GM23338 (cell line): Measurements from ENCODE around the gene IFNL3. TPM values are rescaled to one million over a fixed set of nuclear protein-coding genes. Genes with fewer than 3 reads are reported as not detected.
"Not testable (repeated sequence)": the region's sequence is repeated elsewhere in the genome, so short reads cannot be mapped to it uniquely, and the experiment has no call there.

Experiments used
- ATAC-seq: fragments of 200-7000 bp; cut with Tn5 transposase; 3 replicates; pipeline ENCODE4 v1.9.1; 2020
- DNase-seq: peaks from one replicate; pipeline ENCODE4 v3.0.0-alpha.2; 2015; ENCODE audit warnings: low spot score
- H2AFZ ChIP-seq: fragments of 200-600 bp; sonication (generic); 2 replicates; pipeline ENCODE4 v1.8.0; 2016; ENCODE audit warnings: antibody characterized with exemption, mild to moderate bottlenecking, moderate library complexity
- H3F3A ChIP-seq: fragments of 200-600 bp; sonication (generic); replicated peaks from 2 replicates; pipeline ENCODE4 v1.8.0; 2017; ENCODE audit warnings: antibody characterized with exemption, mixed run types, low read depth
- H3K27ac ChIP-seq: fragments of 200-600 bp; sonication (generic); 2 replicates; pipeline ENCODE4 v1.6.1; 2016; ENCODE audit warnings: low read depth
- H3K27me3 ChIP-seq: fragments of 200-600 bp; sonication (generic); 2 replicates; pipeline ENCODE4 v1.8.0; 2016; ENCODE audit warnings: mild to moderate bottlenecking, mixed run types, moderate library complexity; ENCODE audit not compliant: insufficient read depth
- H3K36me3 ChIP-seq: fragments of 200-600 bp; sonication (generic); 2 replicates; pipeline ENCODE4 v1.8.0; 2016; ENCODE audit warnings: mild to moderate bottlenecking; ENCODE audit not compliant: insufficient read depth
- H3K4me1 ChIP-seq: fragments of 200-600 bp; sonication (generic); 2 replicates; pipeline ENCODE4 v1.8.0; 2016; ENCODE audit warnings: mild to moderate bottlenecking, moderate library complexity; ENCODE audit not compliant: insufficient read depth
- H3K4me2 ChIP-seq: fragments of 200-600 bp; sonication (generic); 2 replicates; pipeline ENCODE4 v1.7.1; 2017; ENCODE audit warnings: mixed run types
- H3K4me3 ChIP-seq: fragments of 200-600 bp; sonication (generic); 2 replicates; pipeline ENCODE4 v1.6.1; 2016; ENCODE audit warnings: mixed run types
- H3K79me2 ChIP-seq: fragments of 200-600 bp; sonication (generic); replicated peaks from 2 replicates; pipeline ENCODE4 v1.8.0; 2017; ENCODE audit warnings: mild to moderate bottlenecking; ENCODE audit not compliant: insufficient read depth
- H3K9me2 ChIP-seq: fragments of 200-600 bp; sonication (generic); 2 replicates; pipeline ENCODE4 v1.8.0; 2017; ENCODE audit not compliant: insufficient read depth
- H4K20me1 ChIP-seq: fragments of 200-600 bp; sonication (generic); replicated peaks from 2 replicates; pipeline ENCODE4 v1.8.0; 2017; ENCODE audit warnings: mild to moderate bottlenecking; ENCODE audit not compliant: insufficient read depth
- H3K27ac Mint-ChIP-seq: 2 replicates; pipeline ENCODE4 v1.8.0; 2020; ENCODE audit warnings: inconsistent platforms, mild to moderate bottlenecking, moderate library complexity, mixed read lengths
- H3K27me3 Mint-ChIP-seq: 3 replicates; pipeline ENCODE4 v1.8.0; 2022; ENCODE audit warnings: low read depth, mild to moderate bottlenecking, moderate library complexity, mixed read lengths, inconsistent platforms; ENCODE audit not compliant: insufficient read depth, poor library complexity
- H3K36me3 Mint-ChIP-seq: 3 replicates; pipeline ENCODE4 v1.8.0; 2021; ENCODE audit warnings: low read depth, mild to moderate bottlenecking, inconsistent platforms, moderate library complexity, mixed read lengths
- H3K4me1 Mint-ChIP-seq: 3 replicates; pipeline ENCODE4 v1.8.0; 2020; ENCODE audit warnings: mild to moderate bottlenecking, inconsistent platforms, mixed read lengths
- H3K4me3 Mint-ChIP-seq: 3 replicates; pipeline ENCODE4 v1.8.0; 2021; ENCODE audit warnings: moderate library complexity, mild to moderate bottlenecking, inconsistent platforms, mixed read lengths
- H3K9me3 Mint-ChIP-seq: 3 replicates; pipeline ENCODE4 v1.8.0; 2020; ENCODE audit warnings: moderate library complexity, mild to moderate bottlenecking, inconsistent platforms, mixed read lengths
- CREB1 ChIP-seq: fragments of 250-450 bp; sonication (Bioruptor Pico); IDR thresholded peaks from 2 replicates; pipeline ENCODE4 v1.5.0; 2020; ENCODE audit warnings: low read depth, mild to moderate bottlenecking, moderate library complexity
- CTCF ChIP-seq, 2 experiments: fragments of 200-600 bp in 1 of 2; sonication (generic) in 1 of 2; conservative IDR thresholded peaks; 2 replicates each; pipeline versions ENCODE4 v1.5.1 to v1.6.1; 2016 to 2017; ENCODE audit warnings: antibody characterized with exemption in 2 of 2, low read depth in 2 of 2, mild to moderate bottlenecking in 2 of 2, moderate library complexity in 1 of 2
- EZH2phosphoT487 ChIP-seq: fragments of 200-600 bp; sonication (generic); IDR thresholded peaks from one replicate; pipeline ENCODE4 v1.8.1; 2018; ENCODE audit warnings: antibody characterized with exemption; ENCODE audit not compliant: unreplicated experiment
- POLR2AphosphoS5 ChIP-seq: IDR thresholded peaks from 2 replicates; pipeline ENCODE4 v1.6.1; 2016; ENCODE audit warnings: antibody characterized with exemption, low read depth
- ZNF114 ChIP-seq: fragments of 250-450 bp; sonication (Bioruptor Pico); IDR thresholded peaks from 2 replicates; pipeline ENCODE4 v1.5.0; 2020; ENCODE audit warnings: mild to moderate bottlenecking, moderate library complexity
- ZNF331 ChIP-seq: fragments of 250-450 bp; sonication (Bioruptor Pico); IDR thresholded peaks from 2 replicates; pipeline ENCODE4 v1.5.0; 2020; ENCODE audit warnings: low read depth, mild to moderate bottlenecking, moderate library complexity
- ZNF462 ChIP-seq: fragments of 250-450 bp; sonication (Bioruptor Pico); IDR thresholded peaks from 2 replicates; pipeline ENCODE4 v1.5.0; 2020; ENCODE audit warnings: mild to moderate bottlenecking, moderate library complexity
- polyA plus RNA-seq: library from polyadenylated mRNA; unstranded; fragments of >200 nt; fragmentation: Nextera tagmentation; extraction: Ambion mirVana; gene quantifications from 2 replicates; pipeline ENCODE4 v1.2.1, GENCODE V29; 2016
- total RNA-seq: library from RNA; depleted of rRNA; stranded (reverse); fragments of >200 nt; shearing (Covaris generic); gene quantifications from 2 replicates; pipeline ENCODE4 v1.2.3, GENCODE V29; 2014

The IFNL3 gene
- total and polyA plus RNA-seq, 2 experiments from 2014 or later = not detected

DNA sequence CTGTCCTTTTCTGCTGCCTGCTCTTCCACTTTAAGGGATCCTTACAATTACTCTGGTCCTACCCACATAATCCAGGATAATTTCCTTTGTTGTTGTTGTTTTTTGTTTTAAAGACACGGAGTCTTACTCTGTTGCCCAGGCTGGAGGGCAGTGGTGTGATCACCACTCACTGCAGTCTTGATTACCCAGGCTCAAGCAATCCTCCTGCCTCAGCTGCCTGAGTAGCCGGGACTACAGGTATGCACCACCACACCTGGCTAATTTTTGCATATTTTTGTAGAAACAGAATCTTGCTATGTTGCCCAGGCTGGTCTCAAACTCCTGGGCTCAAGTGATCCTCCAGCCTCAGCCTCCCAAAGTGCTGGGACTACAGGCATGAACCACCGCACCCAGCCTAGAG, 29.5 kb downstream of the IFNL3 start:
- not testable (repeated sequence) for DNase-seq, H3K36me3 Mint-ChIP-seq, H3K9me2 ChIP-seq, H3K36me3 ChIP-seq, H3K79me2 ChIP-seq, H3K27ac Mint-ChIP-seq, H3F3A ChIP-seq, H4K20me1 ChIP-seq, H3K4me2 ChIP-seq, H3K4me1 Mint-ChIP-seq, H2AFZ ChIP-seq, H3K27ac ChIP-seq, H3K27me3 ChIP-seq, H3K4me1 ChIP-seq, H3K4me3 ChIP-seq, ATAC-seq, H3K27me3 Mint-ChIP-seq, H3K4me3 Mint-ChIP-seq
- peaks cover 12% of the 10 kb centered on the region for H3K9me3 Mint-ChIP-seq

GRCh38 chr19:39212375-39212742, 32.4 kb downstream of the IFNL3 start:
- DNase-seq (peak; percentile 88), ATAC-seq (peak; percentile 99)
- Histone ChIP-seq H3K4me2 (no peak overlapping the region), H3K36me3 (no peaks in the 10 kb centered on the region), H3K27me3 (no peaks in the 10 kb centered on the region), H3K4me1 (no peaks in the 10 kb centered on the region), H4K20me1 (no peaks in the 10 kb centered on the region), H3K4me3 (no peak overlapping the region), H3K79me2 (no peaks in the 10 kb centered on the region), H3K9me2 (no peaks in the 10 kb centered on the region), H3F3A (no peaks in the 10 kb centered on the region), H2AFZ (no peak overlapping the region), H3K27ac (no peak overlapping the region)
- Mint-ChIP-seq H3K4me1 (no peaks in the 10 kb centered on the region), H3K27me3 (peaks cover 2% of the 10 kb centered on the region), H3K9me3 (peaks cover 11% of the 10 kb centered on the region), H3K27ac (no peak overlapping the region), H3K36me3 (no peaks in the 10 kb centered on the region), H3K4me3 (no peak overlapping the region)
- TF ChIP-seq ZNF331 (CRISPR knock-in tag) (no peak), CTCF (conservative IDR thresholded peaks at IDR 0.05; ENCODE audit: low read depth in 2 of 2) (peak; percentile 79 to 89)

DNA sequence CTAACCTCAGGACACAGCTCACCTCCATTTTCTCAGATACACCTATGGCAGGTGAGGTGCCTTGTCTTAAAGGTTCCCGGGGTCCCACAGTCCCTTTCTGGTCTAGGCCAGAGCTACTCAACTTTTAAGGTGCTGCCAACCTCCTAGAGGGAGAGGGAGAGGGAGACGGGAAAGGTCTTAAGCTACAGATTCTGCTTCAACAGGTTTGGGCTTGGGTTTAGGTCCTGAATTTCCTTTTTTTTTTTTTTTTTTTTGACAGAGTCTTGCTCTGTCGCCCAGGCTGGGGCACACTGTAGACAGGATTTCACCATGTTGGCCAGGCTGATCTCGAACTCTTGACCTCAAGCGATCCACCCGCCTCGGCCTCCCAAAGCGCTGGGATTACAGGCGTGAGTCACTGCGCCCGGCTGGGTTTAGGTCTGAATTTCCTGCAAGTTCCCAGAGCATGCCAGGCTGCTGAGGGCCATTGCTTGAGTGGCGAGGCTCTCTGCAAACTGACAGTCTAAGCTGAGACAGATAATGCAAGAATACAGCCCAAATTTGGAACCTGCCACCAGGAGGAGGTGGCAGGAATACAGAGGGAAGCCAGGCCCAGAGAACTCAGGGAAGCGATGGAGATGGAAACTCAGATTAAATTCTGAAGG, 33.0 kb downstream of the IFNL3 start:
- Mint-ChIP-seq H3K27me3 (peaks cover 2% of the 10 kb centered on the region), H3K4me1 (no peaks in the 10 kb centered on the region), H3K27ac (no peak overlapping the region), H3K36me3 (no peaks in the 10 kb centered on the region), H3K4me3 (no peak overlapping the region), H3K9me3 (peaks cover 6% of the 10 kb centered on the region)
- no peaks in the 10 kb centered on the region for H3K36me3 ChIP-seq
- H3K4me3 ChIP-seq = no peak overlapping the region
- ATAC-seq (no peak; the same call in 2 of the 3 replicates), DNase-seq (no peak)
- no peaks in the 10 kb centered on the region for H3K79me2 ChIP-seq
- H3K4me1 ChIP-seq = no peaks in the 10 kb centered on the region
- no peak overlapping the region for H2AFZ ChIP-seq
- H3K27me3 ChIP-seq = no peaks in the 10 kb centered on the region
- H3F3A ChIP-seq = no peaks in the 10 kb centered on the region
- H4K20me1 ChIP-seq = no peaks in the 10 kb centered on the region
- no peaks in the 10 kb centered on the region for H3K9me2 ChIP-seq
- no peak overlapping the region for H3K27ac ChIP-seq
- no peak overlapping the region for H3K4me2 ChIP-seq
- no peak for TF ChIP-seq EZH2phosphoT487
- no peak for TF ChIP-seq CREB1
- TF ChIP-seq POLR2AphosphoS5 = no peak
- TF ChIP-seq ZNF462 (CRISPR knock-in tag) = no peak
- no peak for TF ChIP-seq ZNF114 (CRISPR knock-in tag)
